GM19452 (cell line): ENCODE data around the gene TOX3.

ENCODE experiments used
- ATAC-seq: cut with Tn5 transposase; IDR thresholded peaks from one replicate; pipeline ENCODE4 v1.9.1; 2021; ENCODE audit not compliant: unreplicated experiment

Gene TOX3

DNA sequence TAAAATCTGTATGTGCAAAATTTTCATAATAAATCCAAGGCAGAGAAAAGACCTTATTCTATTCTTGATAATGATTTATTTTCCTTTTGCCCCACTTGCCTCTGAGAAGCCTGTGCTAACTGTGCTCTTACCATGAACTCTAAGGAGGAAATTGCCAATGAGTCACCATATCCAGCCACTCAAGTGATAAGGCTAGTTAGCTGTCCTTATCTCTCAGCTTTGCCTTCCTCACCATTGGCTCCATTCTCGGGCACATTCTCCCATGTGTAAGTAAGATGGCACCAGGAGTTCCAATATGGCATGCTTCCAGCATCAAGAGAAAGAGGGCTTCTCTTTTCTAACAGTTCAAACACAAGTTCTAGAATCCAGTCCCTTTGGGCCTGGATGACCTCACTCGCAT is 142.4 kb downstream of the TOX3 start:
- ATAC-seq, result no peak

DNA sequence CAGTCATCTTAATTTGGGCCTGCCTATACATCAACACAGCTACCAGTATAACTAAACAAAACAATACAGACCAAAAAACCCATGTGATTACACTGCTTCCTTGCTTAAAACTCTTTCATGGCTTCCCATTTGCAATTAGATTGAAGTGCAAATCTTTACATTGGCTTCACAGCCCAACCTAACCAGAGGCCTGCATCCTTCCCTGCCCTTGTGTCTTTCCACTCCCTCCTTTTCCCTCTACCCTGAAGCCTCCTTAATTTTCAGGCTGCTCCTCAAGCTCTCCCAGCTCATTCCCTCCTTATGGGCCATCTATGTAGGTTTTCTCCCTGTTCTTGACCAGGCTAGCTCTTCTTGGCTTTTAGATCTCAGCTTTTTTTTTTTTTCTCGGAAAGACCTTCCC is 147.8 kb downstream of the TOX3 start:
- no peak for ATAC-seq

DNA sequence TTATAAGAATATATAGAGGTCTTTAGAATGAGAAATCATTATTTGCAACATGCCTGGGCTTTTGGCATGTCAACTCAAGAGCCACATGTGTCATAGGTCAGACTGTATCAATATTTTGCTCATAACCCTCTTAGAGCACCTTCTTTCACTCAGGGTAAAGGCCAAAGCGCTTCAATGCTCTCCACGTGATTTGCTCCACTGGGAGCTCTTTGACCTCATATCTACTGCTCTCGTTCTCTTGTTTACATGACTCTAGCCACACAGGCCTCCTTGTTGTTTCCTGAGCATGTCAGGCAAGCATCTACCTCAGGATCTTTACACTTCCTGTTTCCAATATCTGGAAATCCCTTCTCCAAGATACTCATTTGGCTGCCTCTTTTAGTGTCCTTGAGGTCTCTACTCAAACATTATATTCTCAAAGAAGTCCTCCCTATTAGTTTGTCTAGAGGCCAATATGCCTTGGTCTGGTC is 148.4 kb downstream of the TOX3 start:
- no peak for ATAC-seq

DNA sequence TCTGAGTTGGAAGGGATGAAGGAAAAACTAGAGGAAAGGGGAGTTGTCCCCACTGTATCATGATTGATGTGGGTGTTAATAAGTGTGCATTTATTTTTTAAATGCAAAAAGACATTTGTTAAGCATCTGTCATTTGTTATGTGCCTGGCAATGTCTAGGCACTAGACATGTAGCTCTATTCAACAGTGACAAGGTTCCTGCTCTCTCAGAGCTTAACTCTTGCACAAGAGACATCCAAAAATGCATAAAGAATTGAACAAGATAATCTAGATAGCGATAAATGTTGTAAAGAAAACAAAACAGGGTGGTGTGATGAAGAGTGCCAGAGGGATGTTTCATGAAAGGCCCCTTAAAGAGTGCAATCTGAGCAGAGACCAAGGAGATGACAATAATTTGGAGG is 148.9 kb downstream of the TOX3 start:
- no peak for ATAC-seq

DNA sequence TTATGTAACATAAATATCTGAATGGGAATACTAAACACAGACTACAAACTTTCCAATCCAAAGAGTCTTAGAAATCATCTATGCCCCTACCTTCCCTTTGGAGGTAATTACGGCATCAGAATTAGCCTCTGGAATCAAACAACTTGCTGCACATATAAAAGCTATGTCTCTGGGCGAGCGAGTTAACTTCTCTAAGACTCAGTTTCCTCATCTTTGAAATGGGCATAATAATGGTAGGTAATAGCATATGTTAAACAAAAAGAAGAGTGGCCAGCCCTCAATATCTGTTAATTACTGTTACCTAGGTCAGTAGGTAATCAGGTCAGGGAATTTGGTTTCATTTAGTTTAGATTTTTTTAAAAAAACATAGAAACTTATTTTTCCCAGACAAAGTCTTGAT is 153.5 kb downstream of the TOX3 start:
- no peak for ATAC-seq

DNA sequence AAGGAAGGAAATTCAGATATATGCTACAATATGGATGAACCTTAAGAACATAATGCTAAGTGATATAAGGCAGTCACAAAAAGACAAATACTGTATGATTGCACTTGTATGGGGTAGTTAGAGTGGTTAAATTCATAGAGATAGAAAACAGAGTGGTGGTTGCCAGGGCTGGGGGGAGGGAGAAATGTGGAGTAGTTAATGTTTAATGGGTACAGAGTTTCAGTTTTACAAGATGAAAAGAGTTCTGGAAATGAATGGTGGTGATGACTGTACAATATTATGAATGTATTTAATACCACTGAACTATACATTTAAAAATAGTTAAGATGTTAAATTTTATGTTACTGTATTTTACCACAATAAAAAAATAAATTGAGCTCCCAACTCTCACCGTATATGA is 157.9 kb downstream of the TOX3 start:
- no peak for ATAC-seq
